DMS114 treated with DMSO at 0.1 percent for 48 hours (cell line): ENCODE results near the gene ATR.

ENCODE experiments used
- DNase-seq: peaks from one replicate; lab custom pipeline; 2025; ENCODE audit not compliant: unreplicated experiment; lab: John Stamatoyannopoulos, UW

Gene ATR

GRCh38 chr3:142530296-142530695 lies 48.2 kb downstream of the ATR start:
- no peak for DNase-seq

DNA sequence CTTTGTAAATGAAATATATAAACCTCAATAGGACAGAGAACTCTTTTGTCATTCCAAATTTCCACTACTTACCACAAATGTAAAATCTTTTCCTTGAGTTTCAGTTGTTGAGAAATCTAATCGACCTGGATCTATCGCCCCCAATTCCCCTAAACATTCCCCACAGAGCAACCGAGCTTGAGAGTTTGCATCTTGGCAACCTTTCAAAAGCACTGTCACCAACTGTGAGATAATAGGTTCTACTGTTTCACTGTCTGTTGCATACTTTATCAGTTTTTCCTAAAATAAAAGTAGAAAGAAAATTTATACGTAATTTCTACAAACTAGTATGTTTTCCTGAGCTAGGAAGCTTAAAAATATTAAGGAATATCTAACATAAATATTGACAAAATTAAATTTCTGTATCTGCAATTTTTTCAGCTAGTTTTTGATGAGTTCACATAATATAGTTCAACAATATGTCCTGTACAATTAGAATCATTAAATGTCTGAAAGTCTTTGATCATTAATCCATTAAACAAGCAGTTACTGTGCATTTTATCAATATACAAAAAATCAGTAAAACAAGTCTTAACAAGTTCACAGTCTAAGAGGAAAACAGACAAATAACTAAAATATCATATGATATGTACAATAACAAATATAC lies 54.5 kb downstream of the ATR start:
- no peak for DNase-seq

- DNase-seq, result no peak
These were observed 69.5 kb downstream of the ATR start for GRCh38 chr3:142509079-142509478.

GRCh38 chr3:142507241-142507640 lies 71.3 kb downstream of the ATR start:
- DNase-seq, result no peak

- DNase-seq, result no peak
These were observed 76.1 kb downstream of the ATR start for GRCh38 chr3:142502187-142502985.

GRCh38 chr3:142501004-142501926 lies 77.3 kb downstream of the ATR start:
- no peak for DNase-seq

DNA sequence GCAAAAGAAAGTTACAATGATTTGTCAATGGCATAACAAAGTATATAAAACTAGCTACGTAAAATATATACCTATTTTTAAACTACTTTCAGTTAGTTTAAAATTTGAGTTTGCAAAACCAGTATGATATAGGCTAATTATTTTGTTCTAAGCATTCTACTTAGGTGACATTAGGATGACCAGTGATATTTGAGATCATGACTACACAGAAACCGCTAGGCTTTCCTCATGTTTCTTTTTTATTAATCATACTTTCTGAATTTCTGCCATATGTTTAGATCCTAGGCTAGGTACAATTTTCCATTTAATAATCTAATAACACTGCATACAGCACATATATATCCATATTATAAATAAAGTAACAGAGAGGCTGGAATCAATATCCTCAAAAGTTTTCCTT lies 78.3 kb downstream of the ATR start:
- no peak for DNase-seq

GRCh38 chr3:142498397-142499180 lies 79.9 kb downstream of the ATR start:
- no peak for DNase-seq

DNA sequence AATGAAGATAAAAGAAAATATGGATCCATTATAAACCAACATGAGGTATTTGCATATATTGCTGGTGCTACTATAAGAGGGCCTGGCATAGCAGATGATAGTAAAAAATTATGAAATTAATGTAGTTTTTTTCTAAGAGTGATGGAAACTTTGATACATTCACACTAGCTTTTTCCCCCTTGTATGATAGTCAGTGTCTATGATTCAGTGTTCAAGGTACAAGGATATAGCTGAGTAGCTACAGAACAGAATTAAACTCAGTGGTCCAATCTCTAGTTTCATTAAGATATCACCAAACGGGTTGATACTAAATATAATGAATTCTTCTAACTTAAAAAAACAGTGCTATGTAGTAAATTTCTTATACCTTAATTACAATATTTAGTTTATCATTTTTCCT lies 80.8 kb downstream of the ATR start:
- DNase-seq, result no peak

DNA sequence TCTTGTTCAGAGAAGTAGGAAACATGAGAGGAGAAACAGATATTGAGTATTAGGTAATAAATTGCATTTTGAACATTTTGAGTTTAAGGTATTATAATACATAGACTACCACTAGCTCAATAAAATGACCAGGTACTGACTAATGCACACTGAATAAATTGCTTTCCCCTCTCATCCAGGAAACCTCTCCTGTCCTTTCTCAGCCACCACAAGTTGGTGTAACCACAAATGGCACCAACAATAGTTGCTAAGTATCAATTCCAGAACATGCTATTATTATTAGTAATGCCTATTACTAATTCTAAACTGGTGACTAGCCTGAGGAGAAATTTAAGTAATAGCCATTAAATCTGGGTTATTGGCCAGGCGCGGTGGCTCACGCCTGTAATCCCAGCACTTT lies 83.4 kb downstream of the ATR start:
- DNase-seq, result no peak

DNA sequence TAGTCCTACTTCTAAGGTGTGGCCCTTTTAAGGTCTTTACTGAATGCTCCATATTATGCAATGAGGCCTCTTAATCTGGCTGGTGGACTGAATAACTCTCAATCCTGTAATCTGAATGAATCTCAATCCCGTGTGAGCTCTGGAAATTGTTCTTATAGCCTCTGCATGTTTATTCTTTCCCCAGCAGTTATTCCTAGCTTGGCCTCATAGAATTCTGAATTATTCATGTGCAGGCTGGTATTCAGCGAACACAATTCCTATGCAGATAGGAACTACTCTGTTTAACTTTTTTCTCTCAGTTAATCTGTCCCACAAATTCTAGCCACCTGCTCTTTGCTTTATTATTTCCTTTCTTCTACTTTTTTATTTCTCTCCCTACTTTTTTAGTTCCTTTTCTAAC lies 86.3 kb downstream of the ATR start:
- DNase-seq, result no peak

DNA sequence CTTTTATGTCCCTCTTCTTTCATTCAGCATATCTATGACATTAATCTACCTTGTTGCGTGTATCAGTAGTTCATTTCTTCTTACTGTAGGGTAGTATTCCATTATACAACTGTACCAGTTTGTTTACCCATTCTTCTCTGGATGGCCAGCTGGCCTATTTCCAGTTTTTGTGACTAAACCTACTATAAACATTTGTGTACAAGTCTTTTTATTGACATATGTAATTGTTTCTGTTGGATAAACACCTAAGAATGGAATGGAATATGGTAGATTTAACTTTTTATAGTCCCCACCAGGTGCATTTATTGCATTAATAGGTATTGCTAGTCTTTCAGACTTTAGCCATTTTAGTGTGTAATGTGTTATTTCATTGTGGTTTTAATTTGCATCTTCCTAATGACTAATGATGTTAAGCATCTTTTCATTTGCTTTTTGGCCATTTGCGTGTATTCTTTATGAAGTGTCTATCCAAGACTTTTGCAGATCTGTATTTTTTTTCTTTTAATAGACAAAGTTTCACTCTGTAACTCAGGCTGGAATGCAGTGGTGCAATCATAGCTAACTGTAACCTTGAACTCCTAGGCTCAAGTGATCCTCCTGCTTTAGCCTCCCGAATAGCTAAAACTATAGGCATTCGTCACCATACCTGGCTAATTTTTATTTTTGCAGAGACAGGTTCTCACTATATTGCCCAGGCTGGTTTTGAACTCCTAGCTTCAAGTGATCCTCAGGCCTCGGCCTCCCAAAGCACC lies 88.8 kb downstream of the ATR start:
- DNase-seq, result no peak

- DNase-seq, result no peak
These were observed 93.6 kb downstream of the ATR start for GRCh38 chr3:142484912-142485435.

- DNase-seq, result no peak
These were observed 97.3 kb downstream of the ATR start for GRCh38 chr3:142481196-142481595.

- no peak for DNase-seq
These were observed 107.7 kb downstream of the ATR start for GRCh38 chr3:142470826-142471225.

- no peak for DNase-seq
These were observed 110.1 kb downstream of the ATR start for GRCh38 chr3:142468456-142468855.

GRCh38 chr3:142467768-142468167 lies 110.8 kb downstream of the ATR start:
- no peak for DNase-seq

DNA sequence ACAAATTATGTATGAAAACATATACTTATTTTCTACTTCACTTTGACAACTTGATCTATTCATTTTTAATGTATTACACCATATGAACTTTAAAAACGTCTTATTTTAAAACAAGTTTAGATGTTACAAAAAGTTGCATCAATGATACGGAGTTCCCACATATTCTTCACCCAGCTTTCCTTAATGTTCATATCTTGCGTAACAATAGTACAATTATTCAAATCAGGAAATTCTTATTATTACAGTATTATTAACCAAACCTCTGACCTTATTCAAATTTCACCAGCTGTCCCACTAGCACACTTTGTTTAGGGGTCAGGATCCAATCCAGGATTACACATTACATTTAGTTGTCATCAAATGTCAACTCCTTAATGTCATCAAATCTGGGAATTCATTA lies 117.8 kb downstream of the ATR start:
- DNase-seq, result no peak

GRCh38 chr3:142459929-142460328 lies 118.6 kb downstream of the ATR start:
- DNase-seq, result no peak

- no peak for DNase-seq
These were observed 119.4 kb downstream of the ATR start for GRCh38 chr3:142459096-142459495.
